GM12801 (cell line): ENCODE data around the gene SLC19A1.

Experiments used
- CTCF ChIP-seq: IDR thresholded peaks from one replicate; pipeline ENCODE4 v1.5.1; 2011; ENCODE audit warnings: control low read depth; ENCODE audit not compliant: insufficient read length; ENCODE audit errors: extremely low read depth

The SLC19A1 gene

GRCh38 chr21:45451771-45452182 lies 90.5 kb downstream of the SLC19A1 start:
- no peak for TF ChIP-seq CTCF

GRCh38 chr21:45451091-45451740 lies 91.0 kb downstream of the SLC19A1 start:
- no peak for TF ChIP-seq CTCF

GRCh38 chr21:45450423-45451090 lies 91.7 kb downstream of the SLC19A1 start:
- no peak for TF ChIP-seq CTCF

GRCh38 chr21:45449658-45450422 lies 92.4 kb downstream of the SLC19A1 start:
- no peak for TF ChIP-seq CTCF

GRCh38 chr21:45448810-45449657 lies 93.2 kb downstream of the SLC19A1 start:
- TF ChIP-seq CTCF, result no peak

GRCh38 chr21:45448283-45448809 lies 93.9 kb downstream of the SLC19A1 start:
- TF ChIP-seq CTCF, result no peak
